ENCODE data around the gene RAVER2.

RAVER2 gene

GRCh38 chr1:64848136-64848535 is 103.3 kb downstream of the RAVER2 start:
- TF ChIP-seq POLR2AphosphoS5 (IDR thresholded peaks at IDR 0.05; ENCODE audit: low read depth) (no peak), SPI1 (IDR thresholded peaks at IDR 0.05; ENCODE audit: borderline replicate concordance, low read depth) (no peak), GABPA (IDR thresholded peaks at IDR 0.05; ENCODE audit: low read depth) (no peak), REST (IDR thresholded peaks at IDR 0.05; ENCODE audit: insufficient replicate concordance, low read depth) (no peak), CTCF (IDR thresholded peaks at IDR 0.05; ENCODE audit: insufficient read depth, low read length) (no peak)
- Histone ChIP-seq H3K4me3 (replicated peaks; ENCODE audit: insufficient read depth, low read length) (no peak overlapping the region), H3K27me3 (ENCODE audit: insufficient read depth, poor library complexity, severe bottlenecking) (no peaks in the 10 kb centered on the region), H3K27ac (replicated peaks) (no peak overlapping the region)
- no peak for DNase-seq (ENCODE audit: low read depth in 1 of 2, low spot score in 1 of 2)

- Histone ChIP-seq H3K4me3 (replicated peaks; ENCODE audit: insufficient read depth, low read length) (no peak overlapping the region), H3K27ac (replicated peaks) (no peak overlapping the region), H3K27me3 (ENCODE audit: insufficient read depth, poor library complexity, severe bottlenecking) (no peaks in the 10 kb centered on the region)
- DNase-seq (ENCODE audit: low read depth in 1 of 2, low spot score in 1 of 2) = no peak
- TF ChIP-seq SPI1 (IDR thresholded peaks at IDR 0.05; ENCODE audit: borderline replicate concordance, low read depth) (no peak), GABPA (IDR thresholded peaks at IDR 0.05; ENCODE audit: low read depth) (no peak), REST (IDR thresholded peaks at IDR 0.05; ENCODE audit: insufficient replicate concordance, low read depth) (no peak), POLR2AphosphoS5 (IDR thresholded peaks at IDR 0.05; ENCODE audit: low read depth) (no peak)
Observed at GRCh38 chr1:64848803-64849202, 103.9 kb downstream of the RAVER2 start.

DNA sequence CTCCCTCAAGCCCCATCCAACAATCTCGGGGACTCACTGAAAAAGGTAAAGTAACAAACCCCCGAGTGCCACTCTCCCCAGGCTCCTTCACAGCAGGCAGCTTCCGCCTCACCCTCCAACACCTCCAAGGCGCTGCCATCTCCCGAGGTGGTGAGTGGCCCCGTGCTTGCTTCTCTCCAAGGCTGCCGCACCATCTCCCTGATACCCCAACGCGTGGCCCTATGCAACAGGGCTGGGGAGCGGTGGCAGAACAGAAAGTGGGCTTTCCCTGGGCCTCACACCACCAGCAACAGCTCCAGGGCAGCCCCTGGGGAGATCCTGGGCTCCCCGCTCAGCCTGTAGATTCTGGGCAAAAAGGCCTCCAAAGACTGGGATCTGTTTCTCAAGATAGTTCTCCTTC is 105.1 kb downstream of the RAVER2 start:
- H3K4me3 ChIP-seq (replicated peaks; ENCODE audit: insufficient read depth, low read length) = no peak overlapping the region
- no peak overlapping the region for H3K27ac ChIP-seq (replicated peaks)
- no peak for TF ChIP-seq REST (IDR thresholded peaks at IDR 0.05; ENCODE audit: insufficient replicate concordance, low read depth)
- no peak for DNase-seq (ENCODE audit: low read depth in 1 of 2, low spot score in 1 of 2)
- no peaks in the 10 kb centered on the region for H3K27me3 ChIP-seq (ENCODE audit: insufficient read depth, poor library complexity, severe bottlenecking)

GRCh38 chr1:64850846-64851245 is 106.0 kb downstream of the RAVER2 start:
- H3K4me3 ChIP-seq (replicated peaks; ENCODE audit: insufficient read depth, low read length) = no peak overlapping the region
- H3K27ac ChIP-seq (replicated peaks) = no peak overlapping the region
- TF ChIP-seq SPI1 (IDR thresholded peaks at IDR 0.05; ENCODE audit: borderline replicate concordance, low read depth) (no peak), GABPA (IDR thresholded peaks at IDR 0.05; ENCODE audit: low read depth) (no peak), REST (IDR thresholded peaks at IDR 0.05; ENCODE audit: insufficient replicate concordance, low read depth) (no peak), CTCF (IDR thresholded peaks at IDR 0.05; ENCODE audit: insufficient read depth, low read length) (no peak), POLR2AphosphoS5 (IDR thresholded peaks at IDR 0.05; ENCODE audit: low read depth) (no peak)
- DNase-seq (ENCODE audit: low read depth in 1 of 2, low spot score in 1 of 2) = no peak
- no peaks in the 10 kb centered on the region for H3K27me3 ChIP-seq (ENCODE audit: insufficient read depth, poor library complexity, severe bottlenecking)

All from HL-60 (cell line).